Measurements from ENCODE around the gene PTPRK. TPM values are rescaled to one million over a fixed set of nuclear protein-coding genes. Genes with fewer than 3 reads are reported as not detected.

The PTPRK gene
- total RNA-seq, 1 experiment from 2014 or later = 34.2 TPM

DNA sequence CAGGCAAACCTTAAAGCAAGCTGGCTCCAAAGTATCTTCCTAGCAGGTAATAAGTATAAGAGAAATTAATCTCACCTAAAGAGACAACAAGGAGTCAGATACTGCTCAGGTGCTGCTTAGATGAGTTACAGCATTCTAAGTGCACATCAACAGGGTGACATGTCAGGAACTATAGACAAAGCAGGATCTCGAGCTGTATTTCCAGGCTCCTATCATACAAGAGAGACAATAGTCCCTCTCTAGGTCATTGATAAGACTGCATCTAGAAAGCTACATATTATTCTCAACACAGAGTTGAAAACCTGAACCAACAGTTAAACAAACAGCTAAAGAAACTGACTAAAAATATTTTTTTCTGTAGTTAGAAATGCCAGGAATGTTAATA is 3.9 kb downstream of the PTPRK start:
- ChIA-PET CTCF (interaction anchor here (0.6 to 1.6 kb wide), 5 partner anchors 22 to 780 kb away, joined by 3 to 7 read pairs (median 3); no protein-coding TSS in a partner anchor), RAD21 (ENCODE audit: low non-redundant PET in 1 of 2, low total read pairs in 2 of 2, uncharacterized antibody in 2 of 2, unreplicated experiment in 2 of 2) (no interaction called here), POLR2A (interaction anchor here (1.0 kb wide), 1 partner anchor 10 kb away, joined by 3 read pairs; no protein-coding TSS in a partner anchor)
- BruUV-seq (replicated peaks) = no TSS peak
- no peak overlapping the region for H3K4me3 ChIP-seq (replicated peaks in 1 of 2; ENCODE audit: low read depth in 1 of 2, low read length in 2 of 2)
- no peak overlapping the region for H3K27ac ChIP-seq (ENCODE audit: low read depth, low read length)
- H3K9me3 ChIP-seq (ENCODE audit: control insufficient read depth in 1 of 2, insufficient read depth in 1 of 2, low read depth in 1 of 2, low read length in 2 of 2) = no peaks in the 10 kb centered on the region
- H3K4me2 ChIP-seq (ENCODE audit: low read length) = no peak overlapping the region
- no peak for TF ChIP-seq SP1 (IDR thresholded peaks at IDR 0.05; ENCODE audit: low read depth)
- TF ChIP-seq EGR1 (IDR thresholded peaks at IDR 0.05; ENCODE audit: low read depth) = no peak
- TF ChIP-seq, protein P1, sequence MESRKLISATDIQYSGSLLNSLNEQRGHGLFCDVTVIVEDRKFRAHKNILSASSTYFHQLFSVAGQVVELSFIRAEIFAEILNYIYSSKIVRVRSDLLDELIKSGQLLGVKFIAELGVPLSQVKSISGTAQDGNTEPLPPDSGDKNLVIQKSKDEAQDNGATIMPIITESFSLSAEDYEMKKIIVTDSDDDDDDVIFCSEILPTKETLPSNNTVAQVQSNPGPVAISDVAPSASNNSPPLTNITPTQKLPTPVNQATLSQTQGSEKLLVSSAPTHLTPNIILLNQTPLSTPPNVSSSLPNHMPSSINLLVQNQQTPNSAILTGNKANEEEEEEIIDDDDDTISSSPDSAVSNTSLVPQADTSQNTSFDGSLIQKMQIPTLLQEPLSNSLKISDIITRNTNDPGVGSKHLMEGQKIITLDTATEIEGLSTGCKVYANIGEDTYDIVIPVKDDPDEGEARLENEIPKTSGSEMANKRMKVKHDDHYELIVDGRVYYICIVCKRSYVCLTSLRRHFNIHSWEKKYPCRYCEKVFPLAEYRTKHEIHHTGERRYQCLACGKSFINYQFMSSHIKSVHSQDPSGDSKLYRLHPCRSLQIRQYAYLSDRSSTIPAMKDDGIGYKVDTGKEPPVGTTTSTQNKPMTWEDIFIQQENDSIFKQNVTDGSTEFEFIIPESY (IDR thresholded peaks at IDR 0.05; ENCODE audit: extremely low read depth, insufficient replicate concordance, low read length) = no peak
- TF ChIP-seq ZFX (IDR thresholded peaks at IDR 0.05) = no peak
- TF ChIP-seq YY1 (IDR thresholded peaks at IDR 0.05; ENCODE audit: extremely low read depth, insufficient replicate concordance, low read depth, low read length) = no peak
- TF ChIP-seq SRF (IDR thresholded peaks at IDR 0.05; ENCODE audit: low read depth) = no peak
- TF ChIP-seq EZH2 (IDR thresholded peaks at IDR 0.05) = no peak
- TF ChIP-seq RAD21 (IDR thresholded peaks at IDR 0.05; ENCODE audit: low read depth) = peak; percentile 37; the same call in 1 of the 2 replicates
- TF ChIP-seq, protein P2, sequence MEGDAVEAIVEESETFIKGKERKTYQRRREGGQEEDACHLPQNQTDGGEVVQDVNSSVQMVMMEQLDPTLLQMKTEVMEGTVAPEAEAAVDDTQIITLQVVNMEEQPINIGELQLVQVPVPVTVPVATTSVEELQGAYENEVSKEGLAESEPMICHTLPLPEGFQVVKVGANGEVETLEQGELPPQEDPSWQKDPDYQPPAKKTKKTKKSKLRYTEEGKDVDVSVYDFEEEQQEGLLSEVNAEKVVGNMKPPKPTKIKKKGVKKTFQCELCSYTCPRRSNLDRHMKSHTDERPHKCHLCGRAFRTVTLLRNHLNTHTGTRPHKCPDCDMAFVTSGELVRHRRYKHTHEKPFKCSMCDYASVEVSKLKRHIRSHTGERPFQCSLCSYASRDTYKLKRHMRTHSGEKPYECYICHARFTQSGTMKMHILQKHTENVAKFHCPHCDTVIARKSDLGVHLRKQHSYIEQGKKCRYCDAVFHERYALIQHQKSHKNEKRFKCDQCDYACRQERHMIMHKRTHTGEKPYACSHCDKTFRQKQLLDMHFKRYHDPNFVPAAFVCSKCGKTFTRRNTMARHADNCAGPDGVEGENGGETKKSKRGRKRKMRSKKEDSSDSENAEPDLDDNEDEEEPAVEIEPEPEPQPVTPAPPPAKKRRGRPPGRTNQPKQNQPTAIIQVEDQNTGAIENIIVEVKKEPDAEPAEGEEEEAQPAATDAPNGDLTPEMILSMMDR (IDR thresholded peaks at IDR 0.05 in 2 of 3, conservative IDR thresholded peaks at IDR 0.05 in 1 of 3; ENCODE audit: borderline replicate concordance in 1 of 3, insufficient read depth in 1 of 3, low read depth in 2 of 3, low read length in 2 of 3) = peak in 2 of 3 experiments; percentile 15 to 23; a peak in 1 of 6 replicates
- TF ChIP-seq ELF1 (IDR thresholded peaks at IDR 0.05; ENCODE audit: borderline replicate concordance, low read depth) = no peak
- no peak for DNase-seq (ENCODE audit: low read depth, low spot score)
- peaks cover 47% of the 10 kb centered on the region for H3K79me2 ChIP-seq (ENCODE audit: insufficient read depth, low read length)
- ATAC-seq = no peak
- no peaks in the 10 kb centered on the region for H3K9me2 ChIP-seq (ENCODE audit: insufficient read depth)
- H3K36me3 ChIP-seq (ENCODE audit: control insufficient read depth in 1 of 2, insufficient read depth in 2 of 2, low read length in 2 of 2) = no peaks in the 10 kb centered on the region
- H3K4me1 ChIP-seq (ENCODE audit: control insufficient read depth in 1 of 2, insufficient read depth in 2 of 2, low read length in 2 of 2) = peaks cover 10 to 25% of the 10 kb centered on the region in 2 experiments; a peak in 3 of 4 replicates
- intact Hi-C loops (cut with micrococcal nuclease) = loop anchor here (10.0 kb wide), 1 partner anchor 662 kb away; no protein-coding TSS in a partner anchor
- no peaks in the 10 kb centered on the region for H3K27me3 ChIP-seq (ENCODE audit: insufficient read depth, low read length)
- H3K9ac ChIP-seq (ENCODE audit: low read length) = no peak overlapping the region
- H4K20me1 ChIP-seq (ENCODE audit: insufficient read depth) = no peaks in the 10 kb centered on the region
- H2AFZ ChIP-seq (ENCODE audit: low read depth, low read length, poor library complexity, severe bottlenecking) = no peak overlapping the region
